Testis (tissue), 2 donors: ENCODE measurements around the gene CTSK.

Experiments used
- POLR2A ChIP-seq: fragments of 450-650 bp; IDR thresholded peaks from one replicate; pipeline ENCODE4 v1.6.1; 2017; ENCODE audit warnings: antibody characterized with exemption, mild to moderate bottlenecking, moderate library complexity
- TF ChIP-seq, protein P1 (sequence below), 3 experiments: fragments of 450-650 bp in 2 of 3; fragments of 200-600 bp in 1 of 3; sonication (generic) in 1 of 3; IDR thresholded peaks; one replicate each; pipeline ENCODE4 v1.5.1; 2016 to 2019; ENCODE audit warnings: antibody characterized with exemption in 3 of 3, mild to moderate bottlenecking in 2 of 3, moderate library complexity in 1 of 3

DNA sequence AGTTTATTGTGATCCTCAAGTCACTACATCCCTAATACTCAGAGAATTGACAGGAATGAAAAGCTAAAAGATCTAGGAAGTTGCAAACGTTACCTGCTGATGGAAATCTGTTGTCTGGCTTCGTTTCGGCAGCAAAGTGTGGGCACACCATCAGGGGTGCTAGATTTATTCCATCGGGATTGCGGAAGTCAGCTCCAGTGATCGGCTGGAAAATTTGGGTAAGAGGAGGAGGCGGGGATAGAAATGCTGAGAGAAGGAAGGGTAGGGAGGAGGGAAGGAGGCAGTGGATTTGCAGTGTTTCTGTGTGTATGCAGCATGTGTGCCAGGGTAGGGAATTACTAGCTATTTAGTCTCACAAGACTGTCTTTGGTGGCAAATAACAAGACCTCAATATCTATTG lies at the start of gene CTSK:
- TF ChIP-seq, protein P1, sequence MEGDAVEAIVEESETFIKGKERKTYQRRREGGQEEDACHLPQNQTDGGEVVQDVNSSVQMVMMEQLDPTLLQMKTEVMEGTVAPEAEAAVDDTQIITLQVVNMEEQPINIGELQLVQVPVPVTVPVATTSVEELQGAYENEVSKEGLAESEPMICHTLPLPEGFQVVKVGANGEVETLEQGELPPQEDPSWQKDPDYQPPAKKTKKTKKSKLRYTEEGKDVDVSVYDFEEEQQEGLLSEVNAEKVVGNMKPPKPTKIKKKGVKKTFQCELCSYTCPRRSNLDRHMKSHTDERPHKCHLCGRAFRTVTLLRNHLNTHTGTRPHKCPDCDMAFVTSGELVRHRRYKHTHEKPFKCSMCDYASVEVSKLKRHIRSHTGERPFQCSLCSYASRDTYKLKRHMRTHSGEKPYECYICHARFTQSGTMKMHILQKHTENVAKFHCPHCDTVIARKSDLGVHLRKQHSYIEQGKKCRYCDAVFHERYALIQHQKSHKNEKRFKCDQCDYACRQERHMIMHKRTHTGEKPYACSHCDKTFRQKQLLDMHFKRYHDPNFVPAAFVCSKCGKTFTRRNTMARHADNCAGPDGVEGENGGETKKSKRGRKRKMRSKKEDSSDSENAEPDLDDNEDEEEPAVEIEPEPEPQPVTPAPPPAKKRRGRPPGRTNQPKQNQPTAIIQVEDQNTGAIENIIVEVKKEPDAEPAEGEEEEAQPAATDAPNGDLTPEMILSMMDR (IDR thresholded peaks at IDR 0.05): no peak
- TF ChIP-seq POLR2A: no peak
